ENCODE data around the gene RPS6KL1.

Gene RPS6KL1

DNA sequence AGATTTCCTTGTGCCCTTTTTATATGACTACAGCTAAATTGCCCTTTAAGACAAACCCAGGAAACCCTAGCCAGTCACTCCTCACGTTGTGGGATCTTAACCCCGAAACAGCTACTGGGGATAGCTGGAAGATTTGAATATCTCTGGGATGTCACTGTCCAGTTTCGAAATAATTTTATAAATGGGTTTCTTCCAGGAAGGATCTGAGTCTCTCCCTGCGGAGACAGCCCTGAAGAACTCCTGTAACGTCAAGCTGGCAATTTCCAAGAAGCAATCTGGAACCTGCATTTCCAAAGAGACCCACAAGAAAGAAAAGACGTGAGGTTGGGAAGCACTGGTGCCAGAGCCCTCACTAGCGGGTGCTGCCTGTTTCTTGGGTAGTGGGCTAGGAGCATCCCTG is 68.0 kb downstream of the RPS6KL1 start:
- DNase-seq (no peak), ATAC-seq (no peak)

Data from stimulated activated naive CD8-positive, alpha-beta T cell treated with anti-CD3 and anti-CD28 coated beads, Interleukin-15, Interleukin-2, amounts not matched to agents 100 U/mL and 50 U/mL, for 24 hours (primary cell).